Neuronal stem cell (in vitro differentiated cells): Measurements from ENCODE around the gene HOXC12.
A peak's percentile ranks its signal among the peaks of the same experiment; 100 is the strongest.

Experiments used
- DNase-seq: peaks from one replicate; pipeline ENCODE4 v3.0.0-alpha.2; 2013; ENCODE audit warnings: low spot score
- H2AFZ ChIP-seq: one replicate; pipeline ENCODE4 v1.6.1; 2013; ENCODE audit warnings: mild to moderate bottlenecking, low read length, inconsistent platforms
- H2AK5ac ChIP-seq: 2 replicates; pipeline ENCODE4 v1.6.1; 2013; ENCODE audit warnings: low read depth, mild to moderate bottlenecking, inconsistent platforms, low read length, moderate library complexity, mixed read lengths
- H2BK120ac ChIP-seq: 2 replicates; pipeline ENCODE4 v1.6.1; 2013; ENCODE audit warnings: low read depth, mild to moderate bottlenecking, inconsistent platforms, low read length, moderate library complexity, mixed read lengths
- H2BK12ac ChIP-seq: one replicate; pipeline ENCODE4 v1.6.1; 2013; ENCODE audit warnings: low read length, inconsistent platforms
- H2BK15ac ChIP-seq: 2 replicates; pipeline ENCODE4 v1.6.1; 2013; ENCODE audit warnings: mild to moderate bottlenecking, low read length, inconsistent platforms, mixed read lengths
- H2BK5ac ChIP-seq: one replicate; pipeline ENCODE4 v1.6.1; 2013; ENCODE audit warnings: inconsistent platforms, mild to moderate bottlenecking, low read length, moderate library complexity
- H3K14ac ChIP-seq: one replicate; pipeline ENCODE4 v1.6.1; 2013; ENCODE audit warnings: low read length, inconsistent platforms
- H3K18ac ChIP-seq: 2 replicates; pipeline ENCODE4 v1.6.1; 2013; ENCODE audit warnings: low read length, inconsistent platforms
- H3K23ac ChIP-seq: 2 replicates; pipeline ENCODE4 v1.6.1; 2013; ENCODE audit warnings: low read depth, mild to moderate bottlenecking, mixed read lengths, low read length, inconsistent platforms; ENCODE audit not compliant: poor library complexity
- H3K27ac ChIP-seq: replicated peaks from 3 replicates; pipeline ENCODE4 v1.5.1; 2013; ENCODE audit warnings: low read length, inconsistent platforms
- H3K27me3 ChIP-seq, 3 experiments: 2 replicates each; pipeline ENCODE4 v1.6.1; 2013; ENCODE audit warnings: low read length in 3 of 3, mild to moderate bottlenecking in 2 of 3, inconsistent platforms in 1 of 3, low read depth in 1 of 3, mixed read lengths in 1 of 3, moderate library complexity in 1 of 3; ENCODE audit not compliant: control insufficient read depth in 3 of 3, insufficient read depth in 3 of 3
- H3K36me3 ChIP-seq, 2 donors: replicated peaks in 1 of 2; 2 replicates each; pipeline ENCODE4 v1.6.1; 2013; ENCODE audit warnings: low read length in 2 of 2; ENCODE audit not compliant: control insufficient read depth in 2 of 2, insufficient read depth in 2 of 2
- H3K4ac ChIP-seq: 2 replicates; pipeline ENCODE4 v1.6.1; 2013; ENCODE audit warnings: inconsistent platforms, mild to moderate bottlenecking, low read length, moderate library complexity
- H3K4me1 ChIP-seq, 2 donors: 1 replicate in 1 of 2; 2 replicates in 1 of 2; pipeline ENCODE4 v1.6.1; 2013; ENCODE audit warnings: low read length in 2 of 2, low read depth in 1 of 2; ENCODE audit not compliant: control insufficient read depth in 2 of 2, insufficient read depth in 1 of 2
- H3K4me2 ChIP-seq: one replicate; pipeline ENCODE4 v1.6.1; 2013; ENCODE audit warnings: mild to moderate bottlenecking, low read length, inconsistent platforms; ENCODE audit not compliant: insufficient read depth, poor library complexity, severe bottlenecking
- H3K4me3 ChIP-seq, 2 donors: 2 replicates each; pipeline ENCODE4 v1.5.1; 2013; ENCODE audit warnings: low read length in 2 of 2, mild to moderate bottlenecking in 2 of 2, inconsistent platforms in 1 of 2, moderate library complexity in 1 of 2
- H3K79me1 ChIP-seq: one replicate; pipeline ENCODE4 v1.6.1; 2013; ENCODE audit warnings: low read depth, mild to moderate bottlenecking, inconsistent platforms, low read length, moderate library complexity
- H3K9ac ChIP-seq: one replicate; pipeline ENCODE4 v1.6.1; 2013; ENCODE audit warnings: mild to moderate bottlenecking, low read depth, low read length, inconsistent platforms; ENCODE audit not compliant: poor library complexity
- H3K9me3 ChIP-seq, 2 donors: replicated peaks in 1 of 2; 2 replicates each; pipeline versions ENCODE3 to v1.6.1; 2013; ENCODE audit warnings: low read length in 2 of 2, mild to moderate bottlenecking in 2 of 2, inconsistent platforms in 1 of 2, low read depth in 1 of 2, mixed read lengths in 1 of 2, moderate library complexity in 1 of 2; ENCODE audit not compliant: control insufficient read depth in 2 of 2, insufficient read depth in 1 of 2
- H4K8ac ChIP-seq: one replicate; pipeline ENCODE4 v1.6.1; 2013; ENCODE audit warnings: low read depth, mild to moderate bottlenecking, inconsistent platforms, low read length, moderate library complexity
- H4K91ac ChIP-seq: one replicate; pipeline ENCODE4 v1.6.1; 2013; ENCODE audit warnings: low read length, low read depth, mild to moderate bottlenecking, inconsistent platforms; ENCODE audit not compliant: poor library complexity
- WGBS, 2 donors: extraction: QIAGEN DNeasy Blood & Tissue Kit; methylation state at CpG; one replicate each; pipeline ENCODE4 v1.1.7; 2013; ENCODE audit warnings: missing lambda C conversion rate in 2 of 2, mixed read lengths in 1 of 2; ENCODE audit not compliant: insufficient read length in 2 of 2, insufficient replicate concordance in 1 of 2; ENCODE audit errors: extremely low coverage in 2 of 2; 5-methylcytosine and 5-hydroxymethylcytosine counted together

The HOXC12 gene

DNA sequence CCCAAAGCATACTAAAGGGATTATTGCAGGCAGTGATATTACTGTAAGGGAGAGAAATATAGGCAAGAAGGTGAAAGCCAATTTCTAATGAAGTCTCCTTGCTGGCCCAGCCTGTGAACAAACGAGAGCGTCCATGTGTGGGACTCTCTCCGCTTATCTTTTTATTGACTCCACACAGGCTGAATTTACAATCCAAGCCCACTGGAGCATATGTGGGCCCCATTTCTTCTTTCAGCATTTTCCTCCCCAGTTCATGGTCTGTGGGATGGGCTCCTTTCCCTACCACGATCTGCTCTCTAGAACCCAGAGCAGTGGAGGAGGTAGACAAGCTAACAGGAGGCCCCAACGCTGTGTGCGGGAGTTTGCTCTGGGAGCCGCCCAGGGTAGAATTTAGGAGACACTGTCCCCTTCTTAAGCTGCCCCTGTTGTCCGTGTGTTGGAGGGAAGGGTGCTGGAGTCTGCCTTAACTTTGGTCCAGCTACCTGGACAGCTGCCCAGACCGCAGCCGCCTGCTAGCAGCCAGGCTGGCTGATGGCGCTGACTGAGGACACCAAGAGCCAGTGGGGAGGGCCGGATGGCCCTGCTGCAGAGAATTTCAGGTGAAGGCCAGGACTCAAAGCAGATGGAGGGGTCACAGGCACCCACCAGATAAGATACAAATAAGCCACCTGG lies 15.0 kb downstream of the HOXC12 start:
- WGBS, 2 donors, result no CpG with 5 or more reads among the region's 12 CpGs
- no peak for DNase-seq

DNA sequence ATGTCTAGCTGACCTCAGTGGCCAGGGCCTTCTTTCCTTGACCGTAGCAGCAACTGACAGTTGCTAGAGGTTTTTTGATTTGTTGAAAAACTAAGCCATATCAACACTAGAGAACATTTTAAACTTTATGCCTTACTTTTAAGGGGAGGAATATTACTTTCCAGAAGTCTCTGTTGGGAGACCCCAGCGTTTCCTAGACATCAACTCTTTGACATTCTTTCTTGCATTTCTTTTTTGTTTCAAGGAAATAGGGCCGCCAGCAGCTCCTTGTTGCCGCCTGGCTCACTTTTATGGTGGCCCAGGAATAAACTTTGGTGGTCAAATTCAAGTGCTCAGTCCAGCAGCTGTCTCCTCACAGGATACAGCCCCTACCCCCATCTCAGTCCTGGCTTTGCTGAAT lies 15.7 kb downstream of the HOXC12 start:
- WGBS, 2 donors, result no CpG with 5 or more reads among the region's 4 CpGs
- Histone ChIP-seq H3K14ac (no peak overlapping the region), H2AFZ (no peak overlapping the region), H3K4me2 (no peak overlapping the region), H2BK12ac (no peak overlapping the region), H2BK120ac (no peak overlapping the region), H3K18ac (no peak overlapping the region), H3K23ac (peak overlapping the region; percentile 47), H4K91ac (no peak overlapping the region), H3K36me3 (no peaks in the 10 kb centered on the region), H3K27me3 (peaks cover 77 to 100% (median 100%) of the 10 kb centered on the region in 3 experiments), H3K9me3 (peaks cover 0 to 10% of the 10 kb centered on the region in 2 donors), H4K8ac (no peak overlapping the region), H3K27ac (no peak overlapping the region), H3K79me1 (no peaks in the 10 kb centered on the region), H2AK5ac (no peak overlapping the region), H2BK5ac (no peak overlapping the region), H3K4ac (no peak overlapping the region), H3K4me1 (no peaks in the 10 kb centered on the region), H2BK15ac (no peak overlapping the region), H3K4me3 (no peak overlapping the region), H3K9ac (no peak overlapping the region)
- DNase-seq, result no peak

More for the DNA sequence above, 15.0 kb downstream of the HOXC12 start:
- Histone ChIP-seq H3K4me3 (no peak overlapping the region), H4K91ac (no peak overlapping the region), H3K27ac (no peak overlapping the region), H4K8ac (no peak overlapping the region), H2BK15ac (no peak overlapping the region), H2AFZ (no peak overlapping the region), H3K27me3 (peaks cover 71 to 100% (median 100%) of the 10 kb centered on the region in 3 experiments), H2BK12ac (no peak overlapping the region), H3K4me2 (no peak overlapping the region), H2BK120ac (no peak overlapping the region), H3K9ac (no peak overlapping the region), H3K4me1 (no peaks in the 10 kb centered on the region), H3K23ac (no peak overlapping the region), H3K79me1 (no peaks in the 10 kb centered on the region), H2AK5ac (no peak overlapping the region), H2BK5ac (no peak overlapping the region), H3K36me3 (no peaks in the 10 kb centered on the region), H3K18ac (no peak overlapping the region), H3K4ac (no peak overlapping the region), H3K14ac (no peak overlapping the region), H3K9me3 (peaks cover 0 to 10% of the 10 kb centered on the region in 2 donors)

DNA sequence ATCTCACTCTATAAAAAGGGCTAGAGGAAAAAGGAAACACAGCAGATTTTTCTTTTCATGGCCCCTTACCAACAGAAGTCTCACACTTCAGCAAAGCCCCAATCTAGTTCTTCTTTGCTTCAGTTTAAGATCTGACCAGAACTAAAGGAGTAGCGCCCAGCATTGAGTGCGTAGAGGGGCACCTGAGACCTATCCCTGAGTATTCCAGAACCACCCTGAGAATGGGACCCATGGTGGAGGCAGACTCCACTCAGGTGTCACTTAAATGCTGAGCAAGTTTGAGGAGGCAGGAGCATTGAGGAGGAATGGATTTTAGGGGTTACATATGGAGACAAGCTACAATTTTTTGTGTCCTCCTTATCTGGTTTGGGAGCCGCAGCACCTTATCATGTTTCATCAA lies 16.4 kb downstream of the HOXC12 start:
- Histone ChIP-seq H3K27ac (no peak overlapping the region), H2AFZ (no peak overlapping the region), H3K27me3 (peaks cover 82 to 100% (median 100%) of the 10 kb centered on the region in 3 experiments), H3K36me3 (no peaks in the 10 kb centered on the region), H3K14ac (no peak overlapping the region), H4K8ac (no peak overlapping the region), H3K9me3 (peaks cover 0 to 13% of the 10 kb centered on the region in 2 donors), H3K4me3 (no peak overlapping the region), H2BK5ac (no peak overlapping the region), H3K18ac (no peak overlapping the region), H2BK15ac (no peak overlapping the region), H2AK5ac (no peak overlapping the region), H3K4ac (no peak overlapping the region), H2BK12ac (no peak overlapping the region), H3K23ac (no peak overlapping the region), H3K79me1 (no peaks in the 10 kb centered on the region), H4K91ac (no peak overlapping the region), H2BK120ac (no peak overlapping the region), H3K4me1 (no peaks in the 10 kb centered on the region), H3K9ac (no peak overlapping the region), H3K4me2 (no peak overlapping the region)
- DNase-seq, result no peak
- no CpG with 5 or more reads among the region's 3 CpGs for WGBS, 2 donors

DNA sequence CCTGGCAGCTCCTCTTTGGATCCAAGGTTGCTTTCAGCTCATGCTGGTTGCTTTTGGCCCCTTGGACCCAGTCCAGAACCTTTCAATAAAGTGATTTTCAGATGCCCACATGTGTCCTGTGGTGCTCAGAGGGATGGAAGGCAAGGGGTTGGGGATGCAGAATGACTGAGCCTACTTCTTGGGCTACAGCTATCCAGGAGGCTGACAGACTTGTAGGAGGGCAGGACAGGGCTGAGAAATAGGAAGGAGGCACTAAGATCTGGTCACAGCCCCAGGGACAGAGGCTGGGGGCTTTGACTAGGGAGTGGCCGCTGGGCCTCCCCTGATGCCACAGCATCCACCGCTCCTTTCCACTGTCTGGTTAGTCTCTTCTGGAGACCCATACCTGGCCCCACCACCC lies 17.0 kb downstream of the HOXC12 start:
- WGBS, 2 donors, result no CpG with 5 or more reads among the region's 2 CpGs
- H3K27me3 ChIP-seq, result peaks cover 80 to 100% (median 100%) of the 10 kb centered on the region in 3 experiments
- H4K91ac ChIP-seq, result no peak overlapping the region
- H3K79me1 ChIP-seq, result no peaks in the 10 kb centered on the region
- H2AK5ac ChIP-seq, result no peak overlapping the region
- H4K8ac ChIP-seq, result no peak overlapping the region
- H2BK15ac ChIP-seq, result no peak overlapping the region
- H3K18ac ChIP-seq, result no peak overlapping the region
- H2BK120ac ChIP-seq, result no peak overlapping the region
- H3K9me3 ChIP-seq, result peaks cover 0 to 14% of the 10 kb centered on the region in 2 donors
- no peak overlapping the region for H3K4ac ChIP-seq
- H3K27ac ChIP-seq, result no peak overlapping the region
- no peak overlapping the region for H2BK12ac ChIP-seq
- H3K36me3 ChIP-seq, result no peaks in the 10 kb centered on the region
- H2BK5ac ChIP-seq, result no peak overlapping the region
- no peak overlapping the region for H3K9ac ChIP-seq
- H2AFZ ChIP-seq, result no peak overlapping the region
- H3K4me1 ChIP-seq, result no peaks in the 10 kb centered on the region
- no peak for DNase-seq
- no peak overlapping the region for H3K23ac ChIP-seq
- no peak overlapping the region for H3K14ac ChIP-seq
- H3K4me2 ChIP-seq, result no peak overlapping the region
- H3K4me3 ChIP-seq, result no peak overlapping the region
